Measurements from ENCODE around the gene TGFBI. TPM values are rescaled to one million over a fixed set of nuclear protein-coding genes. Genes with fewer than 3 reads are reported as not detected.

The TGFBI gene
- polyA plus RNA-seq, 4 donors, result 232 to 295 (median 263) TPM

- DNase-seq (ENCODE audit: low read depth in 4 of 4, low spot score in 3 of 4), result no peak
Observed at GRCh38 chr5:136000932-136001331, 27.9 kb upstream of the TGFBI start.

- no peak for DNase-seq (ENCODE audit: low read depth in 4 of 4, low spot score in 3 of 4)
Observed at GRCh38 chr5:136001466-136001981, 27.3 kb upstream of the TGFBI start.

GRCh38 chr5:136004436-136004835 lies 24.4 kb upstream of the TGFBI start:
- no peak for DNase-seq (ENCODE audit: low read depth in 4 of 4, low spot score in 3 of 4)

GRCh38 chr5:136005476-136005875 lies 23.3 kb upstream of the TGFBI start:
- no peak for DNase-seq (ENCODE audit: low read depth in 4 of 4, low spot score in 3 of 4)

- DNase-seq (ENCODE audit: low read depth in 4 of 4, low spot score in 3 of 4), result no peak
Observed at GRCh38 chr5:136006164-136006563, 22.6 kb upstream of the TGFBI start.

GRCh38 chr5:136006761-136007251 lies 22.0 kb upstream of the TGFBI start:
- DNase-seq (ENCODE audit: low read depth in 4 of 4, low spot score in 3 of 4), result no peak

- no peak for DNase-seq (ENCODE audit: low read depth in 4 of 4, low spot score in 3 of 4)
Observed at GRCh38 chr5:136007271-136007670, 21.5 kb upstream of the TGFBI start.

GRCh38 chr5:136011414-136012001 lies 17.3 kb upstream of the TGFBI start:
- no peak for DNase-seq (ENCODE audit: low read depth in 4 of 4, low spot score in 3 of 4)

- DNase-seq (ENCODE audit: low read depth in 4 of 4, low spot score in 3 of 4), result no peak
Observed at GRCh38 chr5:136012041-136012804, 16.6 kb upstream of the TGFBI start.

- no peak for DNase-seq (ENCODE audit: low read depth in 4 of 4, low spot score in 3 of 4)
Observed at GRCh38 chr5:136013559-136013958, 15.2 kb upstream of the TGFBI start.

- DNase-seq (ENCODE audit: low read depth in 4 of 4, low spot score in 3 of 4), result no peak
Observed at GRCh38 chr5:136014049-136015002, 14.5 kb upstream of the TGFBI start.

GRCh38 chr5:136015003-136015375 lies 13.8 kb upstream of the TGFBI start:
- DNase-seq (ENCODE audit: low read depth in 4 of 4, low spot score in 3 of 4), result no peak

GRCh38 chr5:136015966-136016650 lies 12.7 kb upstream of the TGFBI start:
- no peak for DNase-seq (ENCODE audit: low read depth in 4 of 4, low spot score in 3 of 4)

GRCh38 chr5:136016945-136017530 lies 11.8 kb upstream of the TGFBI start:
- DNase-seq (ENCODE audit: low read depth in 4 of 4, low spot score in 3 of 4), result no peak

GRCh38 chr5:136018814-136019783 lies 9.7 kb upstream of the TGFBI start:
- peak; percentile 64 to 84 (median 84) for DNase-seq (ENCODE audit: low read depth in 4 of 4, low spot score in 3 of 4)

GRCh38 chr5:136020001-136020382 lies 8.8 kb upstream of the TGFBI start:
- DNase-seq (ENCODE audit: low read depth in 4 of 4, low spot score in 3 of 4), result no peak

GRCh38 chr5:136020383-136021015 lies 8.3 kb upstream of the TGFBI start:
- no peak for DNase-seq (ENCODE audit: low read depth in 4 of 4, low spot score in 3 of 4)

- no peak for DNase-seq (ENCODE audit: low read depth in 4 of 4, low spot score in 3 of 4)
Observed at GRCh38 chr5:136021016-136021405, 7.8 kb upstream of the TGFBI start.
